WTC11 (cell line): ENCODE data around the gene TOE1. TPM values are rescaled to one million over a fixed set of nuclear protein-coding genes. Genes with fewer than 3 reads are reported as not detected.

ENCODE experiments used
- ATAC-seq: fragments of 200-7000 bp; cut with Tn5 transposase; 2 replicates; pipeline ENCODE4 v1.10.0; 2021; ENCODE audit warnings: mild to moderate bottlenecking, moderate library complexity
- CTCF ChIA-PET: fragments of 300-600 bp; sonication (Branson Sonifier 250); formaldehyde crosslinking; loops from one replicate; lab custom pipeline; 2021; ENCODE audit warnings: antibody characterized with exemption; lab: Charles Lee
- POLR2A ChIA-PET: fragments of 350-600 bp; sonication (Branson Sonifier 250); formaldehyde crosslinking; loops from one replicate; lab custom pipeline; 2021; ENCODE audit warnings: antibody characterized with exemption; lab: Charles Lee
- DNase-seq: peaks from one replicate; pipeline ENCODE4 v3.0.0; 2021; ENCODE audit warnings: low spot score
- H3K27ac Mint-ChIP-seq: 2 replicates; pipeline ENCODE4 v1.8.0; 2021; ENCODE audit warnings: mixed read lengths
- H3K27me3 Mint-ChIP-seq: 2 replicates; pipeline ENCODE4 v1.8.0; 2021; ENCODE audit warnings: low read depth, mild to moderate bottlenecking, moderate library complexity, mixed read lengths
- H3K36me3 Mint-ChIP-seq: 2 replicates; pipeline ENCODE4 v1.8.0; 2021; ENCODE audit warnings: mixed read lengths
- H3K4me1 Mint-ChIP-seq: 2 replicates; pipeline ENCODE4 v1.8.0; 2022; ENCODE audit warnings: mixed read lengths
- H3K4me3 Mint-ChIP-seq: 2 replicates; pipeline ENCODE4 v1.8.0; 2021; ENCODE audit warnings: mild to moderate bottlenecking, moderate library complexity, mixed read lengths
- H3K9me3 Mint-ChIP-seq: 2 replicates; pipeline ENCODE4 v1.8.0; 2021; ENCODE audit warnings: mixed read lengths
- AFF4 ChIP-seq: sonication (generic); formaldehyde crosslinking; IDR thresholded peaks from 2 replicates; pipeline ENCODE4 v1.8.1; 2023; ENCODE audit warnings: mild to moderate bottlenecking, missing genetic modification reagents, borderline replicate concordance
- ATF1 ChIP-seq: sonication (generic); formaldehyde crosslinking; IDR thresholded peaks from 2 replicates; pipeline ENCODE4 v1.8.1; 2023; ENCODE audit warnings: mild to moderate bottlenecking, moderate library complexity, missing genetic modification reagents
- CBFB ChIP-seq: sonication (generic); formaldehyde crosslinking; IDR thresholded peaks from 2 replicates; pipeline ENCODE4 v1.8.1; 2022; ENCODE audit warnings: mild to moderate bottlenecking, low read depth, missing genetic modification reagents
- EMX1 ChIP-seq: fragments of 250-450 bp; sonication (Bioruptor Pico); IDR thresholded peaks from 2 replicates; pipeline ENCODE4 v1.8.0; 2021; ENCODE audit warnings: mild to moderate bottlenecking
- KAT7 ChIP-seq: sonication (generic); formaldehyde crosslinking; IDR thresholded peaks from 2 replicates; pipeline ENCODE4 v1.8.1; 2023; ENCODE audit warnings: missing genetic modification reagents, mild to moderate bottlenecking, borderline replicate concordance
- MYBL2 ChIP-seq: sonication (generic); formaldehyde crosslinking; IDR thresholded peaks from 2 replicates; pipeline ENCODE4 v1.8.1; 2023; ENCODE audit warnings: mild to moderate bottlenecking, moderate library complexity, missing genetic modification reagents
- NR2C2 ChIP-seq: sonication (generic); formaldehyde crosslinking; IDR thresholded peaks from 2 replicates; pipeline ENCODE4 v1.8.0; 2022; ENCODE audit warnings: mild to moderate bottlenecking, missing genetic modification reagents
- NR3C1 ChIP-seq: sonication (generic); formaldehyde crosslinking; conservative IDR thresholded peaks from 2 replicates; pipeline ENCODE4 v1.8.1; 2023; ENCODE audit warnings: low read depth, mild to moderate bottlenecking, missing genetic modification reagents
- SMAD4 ChIP-seq: sonication (generic); formaldehyde crosslinking; IDR thresholded peaks from 2 replicates; pipeline ENCODE4 v1.8.0; 2022; ENCODE audit warnings: mild to moderate bottlenecking, missing genetic modification reagents
- TEAD1 ChIP-seq: sonication (generic); formaldehyde crosslinking; IDR thresholded peaks from 2 replicates; pipeline ENCODE4 v1.8.0; 2022; ENCODE audit warnings: mild to moderate bottlenecking, missing genetic modification reagents
- ZMAT4 ChIP-seq: fragments of 250-450 bp; sonication (Bioruptor Pico); IDR thresholded peaks from 2 replicates; pipeline ENCODE4 v1.9.0; 2021; ENCODE audit warnings: mild to moderate bottlenecking
- ZNF232 ChIP-seq: sonication (generic); formaldehyde crosslinking; IDR thresholded peaks from 2 replicates; pipeline ENCODE4 v1.8.0; 2022; ENCODE audit warnings: mild to moderate bottlenecking, missing genetic modification reagents
- ZNF263 ChIP-seq: sonication (generic); formaldehyde crosslinking; IDR thresholded peaks from 2 replicates; pipeline ENCODE4 v1.8.1; 2022; ENCODE audit warnings: low read depth, mild to moderate bottlenecking, moderate library complexity, missing genetic modification reagents
- ZNF423 ChIP-seq: fragments of 250-450 bp; sonication (Bioruptor Pico); IDR thresholded peaks from 2 replicates; pipeline ENCODE4 v2.1.2; 2022; ENCODE audit warnings: mild to moderate bottlenecking, moderate library complexity
- ZNF512 ChIP-seq: sonication (generic); formaldehyde crosslinking; IDR thresholded peaks from 2 replicates; pipeline ENCODE4 v1.8.1; 2022; ENCODE audit warnings: missing genetic modification reagents, borderline replicate concordance
- total RNA-seq: library from RNA; stranded (reverse); gene quantifications from 3 replicates; pipeline ENCODE4 v1.2.3, GENCODE V29; 2021
- TF ChIP-seq, protein P1 (sequence below): fragments of 200-600 bp; IDR thresholded peaks from 2 replicates; pipeline ENCODE4 v1.8.0; 2022; ENCODE audit warnings: antibody characterized with exemption
- TF ChIP-seq, protein P2 (sequence below): sonication (generic); formaldehyde crosslinking; IDR thresholded peaks from 2 replicates; pipeline ENCODE4 v1.8.1; 2022; ENCODE audit warnings: mild to moderate bottlenecking, moderate library complexity, missing genetic modification reagents
- TF ChIP-seq, protein P3 (sequence below): sonication (generic); formaldehyde crosslinking; IDR thresholded peaks from 2 replicates; pipeline ENCODE4 v1.8.1; 2023; ENCODE audit warnings: mild to moderate bottlenecking, moderate library complexity, missing genetic modification reagents
- TF ChIP-seq, protein P4 (sequence below): sonication (generic); formaldehyde crosslinking; conservative IDR thresholded peaks from 2 replicates; pipeline ENCODE4 v1.8.1; 2022; ENCODE audit warnings: mild to moderate bottlenecking, missing genetic modification reagents

The TOE1 gene
- total RNA-seq, 1 experiment from 2014 or later = 7.4 TPM

DNA sequence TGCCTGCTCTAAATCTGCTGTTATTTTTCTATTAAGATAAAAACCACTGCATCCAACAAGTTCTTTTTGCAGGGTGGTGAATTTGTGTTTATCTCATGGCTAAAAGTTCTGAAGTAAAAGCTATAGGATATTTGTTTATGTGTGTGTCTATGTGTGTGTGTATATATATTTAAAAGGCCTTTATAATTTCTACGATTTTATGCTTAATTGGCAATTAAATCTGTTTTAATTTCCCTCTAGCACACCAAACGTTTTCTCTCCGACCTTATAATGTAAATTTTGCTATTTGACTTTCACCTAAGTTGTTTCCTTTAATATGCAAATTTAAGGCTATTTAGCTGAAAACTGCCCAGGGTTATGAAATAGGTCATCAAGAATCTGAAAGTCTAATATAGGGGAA, 33.1 kb upstream of the TOE1 start:
- CTCF ChIA-PET = interaction anchor here (1.4 to 11.1 kb wide), 2 partner anchors 18 to 291 kb away, joined by 3 to 317 read pairs; partner anchors contain the start of genes HECTD3 and UROD
- H3K4me3 Mint-ChIP-seq = peak overlapping the region; percentile 51

DNA sequence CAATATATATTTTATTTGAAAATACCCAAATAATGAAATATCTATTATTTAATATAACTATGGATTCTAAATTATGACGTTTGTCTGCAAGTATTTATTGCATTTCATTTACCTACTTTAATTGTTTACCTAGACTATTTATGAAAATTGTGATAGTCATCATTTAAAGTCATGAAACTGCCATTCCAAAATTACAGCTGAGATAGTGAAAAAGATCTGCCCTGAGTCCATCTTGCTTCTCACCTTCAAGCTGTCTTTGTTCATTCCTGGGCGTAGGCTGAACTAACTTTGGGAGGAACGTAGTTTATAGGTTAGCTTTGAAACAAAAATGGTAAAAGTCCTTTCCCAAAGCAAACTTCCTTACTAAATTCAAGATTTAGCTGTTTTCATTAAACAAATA, 25.7 kb upstream of the TOE1 start:
- ATAC-seq = no peak

More for the DNA sequence above, 33.1 kb upstream of the TOE1 start:
- TF ChIP-seq ZNF512 (CRISPR knock-in tag) (no peak), CBFB (CRISPR knock-in tag) (no peak)
- Mint-ChIP-seq H3K27me3 (no peaks in the 10 kb centered on the region), H3K27ac (no peak overlapping the region), H3K36me3 (peaks cover 6% of the 10 kb centered on the region; the same call in 1 of the 2 replicates), H3K9me3 (peaks cover 7% of the 10 kb centered on the region; the same call in 1 of the 2 replicates), H3K4me1 (peaks cover 40% of the 10 kb centered on the region)
- no peak for ATAC-seq
- POLR2A ChIA-PET = no interaction called here
- no peak for DNase-seq

More for the DNA sequence above, 25.7 kb upstream of the TOE1 start:
- no peak overlapping the region for H3K27ac Mint-ChIP-seq
- ChIA-PET POLR2A (interaction anchor here (0.6 kb wide), 1 partner anchor 377 kb away, joined by 3 read pairs; no protein-coding TSS in a partner anchor), CTCF (no interaction called here)
- H3K4me3 Mint-ChIP-seq = no peak overlapping the region
- H3K4me1 Mint-ChIP-seq = no peaks in the 10 kb centered on the region
- DNase-seq = no peak
- TF ChIP-seq MYBL2 (CRISPR knock-in tag) (no peak), AFF4 (CRISPR knock-in tag) (no peak), ZNF263 (CRISPR knock-in tag) (no peak), KAT7 (no peak), TEAD1 (CRISPR knock-in tag) (no peak), ZNF423 (CRISPR knock-in tag) (no peak), ZMAT4 (no peak), NR2C2 (CRISPR knock-in tag) (no peak), ZNF232 (CRISPR knock-in tag) (no peak), SMAD4 (CRISPR knock-in tag) (no peak), ATF1 (CRISPR knock-in tag) (no peak), NR3C1 (CRISPR knock-in tag) (no peak), EMX1 (CRISPR knock-in tag) (no peak)
- TF ChIP-seq, protein P1, sequence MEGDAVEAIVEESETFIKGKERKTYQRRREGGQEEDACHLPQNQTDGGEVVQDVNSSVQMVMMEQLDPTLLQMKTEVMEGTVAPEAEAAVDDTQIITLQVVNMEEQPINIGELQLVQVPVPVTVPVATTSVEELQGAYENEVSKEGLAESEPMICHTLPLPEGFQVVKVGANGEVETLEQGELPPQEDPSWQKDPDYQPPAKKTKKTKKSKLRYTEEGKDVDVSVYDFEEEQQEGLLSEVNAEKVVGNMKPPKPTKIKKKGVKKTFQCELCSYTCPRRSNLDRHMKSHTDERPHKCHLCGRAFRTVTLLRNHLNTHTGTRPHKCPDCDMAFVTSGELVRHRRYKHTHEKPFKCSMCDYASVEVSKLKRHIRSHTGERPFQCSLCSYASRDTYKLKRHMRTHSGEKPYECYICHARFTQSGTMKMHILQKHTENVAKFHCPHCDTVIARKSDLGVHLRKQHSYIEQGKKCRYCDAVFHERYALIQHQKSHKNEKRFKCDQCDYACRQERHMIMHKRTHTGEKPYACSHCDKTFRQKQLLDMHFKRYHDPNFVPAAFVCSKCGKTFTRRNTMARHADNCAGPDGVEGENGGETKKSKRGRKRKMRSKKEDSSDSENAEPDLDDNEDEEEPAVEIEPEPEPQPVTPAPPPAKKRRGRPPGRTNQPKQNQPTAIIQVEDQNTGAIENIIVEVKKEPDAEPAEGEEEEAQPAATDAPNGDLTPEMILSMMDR = no peak
- TF ChIP-seq, protein P2, sequence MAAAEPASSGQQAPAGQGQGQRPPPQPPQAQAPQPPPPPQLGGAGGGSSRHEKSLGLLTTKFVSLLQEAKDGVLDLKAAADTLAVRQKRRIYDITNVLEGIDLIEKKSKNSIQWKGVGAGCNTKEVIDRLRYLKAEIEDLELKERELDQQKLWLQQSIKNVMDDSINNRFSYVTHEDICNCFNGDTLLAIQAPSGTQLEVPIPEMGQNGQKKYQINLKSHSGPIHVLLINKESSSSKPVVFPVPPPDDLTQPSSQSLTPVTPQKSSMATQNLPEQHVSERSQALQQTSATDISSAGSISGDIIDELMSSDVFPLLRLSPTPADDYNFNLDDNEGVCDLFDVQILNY = no peak
- TF ChIP-seq, protein P3, sequence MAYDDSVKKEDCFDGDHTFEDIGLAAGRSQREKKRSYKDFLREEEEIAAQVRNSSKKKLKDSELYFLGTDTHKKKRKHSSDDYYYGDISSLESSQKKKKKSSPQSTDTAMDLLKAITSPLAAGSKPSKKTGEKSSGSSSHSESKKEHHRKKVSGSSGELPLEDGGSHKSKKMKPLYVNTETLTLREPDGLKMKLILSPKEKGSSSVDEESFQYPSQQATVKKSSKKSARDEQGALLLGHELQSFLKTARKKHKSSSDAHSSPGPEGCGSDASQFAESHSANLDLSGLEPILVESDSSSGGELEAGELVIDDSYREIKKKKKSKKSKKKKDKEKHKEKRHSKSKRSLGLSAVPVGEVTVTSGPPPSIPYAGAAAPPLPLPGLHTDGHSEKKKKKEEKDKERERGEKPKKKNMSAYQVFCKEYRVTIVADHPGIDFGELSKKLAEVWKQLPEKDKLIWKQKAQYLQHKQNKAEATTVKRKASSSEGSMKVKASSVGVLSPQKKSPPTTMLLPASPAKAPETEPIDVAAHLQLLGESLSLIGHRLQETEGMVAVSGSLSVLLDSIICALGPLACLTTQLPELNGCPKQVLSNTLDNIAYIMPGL = no peak
- TF ChIP-seq, protein P4, sequence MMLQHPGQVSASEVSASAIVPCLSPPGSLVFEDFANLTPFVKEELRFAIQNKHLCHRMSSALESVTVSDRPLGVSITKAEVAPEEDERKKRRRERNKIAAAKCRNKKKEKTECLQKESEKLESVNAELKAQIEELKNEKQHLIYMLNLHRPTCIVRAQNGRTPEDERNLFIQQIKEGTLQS (CRISPR knock-in tag) = no peak
- H3K36me3 Mint-ChIP-seq = peaks cover 9% of the 10 kb centered on the region; the same call in 1 of the 2 replicates
- H3K9me3 Mint-ChIP-seq = peaks cover 11% of the 10 kb centered on the region; the same call in 1 of the 2 replicates
- no peaks in the 10 kb centered on the region; the same call in 1 of the 2 replicates for H3K27me3 Mint-ChIP-seq
